GM19023 (cell line): Measurements from ENCODE around the gene WDR82.

Source experiments
- ATAC-seq: cut with Tn5 transposase; IDR thresholded peaks from one replicate; pipeline ENCODE4 v1.9.1; 2021; ENCODE audit warnings: mild to moderate bottlenecking, moderate library complexity; ENCODE audit not compliant: unreplicated experiment

Gene WDR82

DNA sequence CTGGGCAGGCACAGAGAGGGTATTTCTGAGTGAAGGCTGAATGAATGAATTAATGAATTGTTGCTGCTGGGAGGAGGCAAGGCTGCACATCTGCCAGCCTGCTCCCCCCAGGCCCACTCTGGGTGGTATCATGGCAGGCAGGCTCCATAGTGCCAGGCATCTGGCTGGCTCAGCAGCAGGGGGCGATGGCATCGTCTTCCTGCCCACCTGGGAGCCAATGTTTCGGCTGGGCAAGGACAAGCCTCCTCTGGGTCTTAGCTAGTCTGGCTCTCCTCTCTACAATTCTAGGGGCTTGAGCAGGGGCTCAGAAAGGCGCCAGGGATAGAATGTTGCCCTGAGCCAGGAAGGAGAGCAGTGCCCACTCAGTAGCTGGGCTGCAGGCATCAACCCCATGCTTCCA lies 51.3 kb downstream of the WDR82 start:
- ATAC-seq: no peak

DNA sequence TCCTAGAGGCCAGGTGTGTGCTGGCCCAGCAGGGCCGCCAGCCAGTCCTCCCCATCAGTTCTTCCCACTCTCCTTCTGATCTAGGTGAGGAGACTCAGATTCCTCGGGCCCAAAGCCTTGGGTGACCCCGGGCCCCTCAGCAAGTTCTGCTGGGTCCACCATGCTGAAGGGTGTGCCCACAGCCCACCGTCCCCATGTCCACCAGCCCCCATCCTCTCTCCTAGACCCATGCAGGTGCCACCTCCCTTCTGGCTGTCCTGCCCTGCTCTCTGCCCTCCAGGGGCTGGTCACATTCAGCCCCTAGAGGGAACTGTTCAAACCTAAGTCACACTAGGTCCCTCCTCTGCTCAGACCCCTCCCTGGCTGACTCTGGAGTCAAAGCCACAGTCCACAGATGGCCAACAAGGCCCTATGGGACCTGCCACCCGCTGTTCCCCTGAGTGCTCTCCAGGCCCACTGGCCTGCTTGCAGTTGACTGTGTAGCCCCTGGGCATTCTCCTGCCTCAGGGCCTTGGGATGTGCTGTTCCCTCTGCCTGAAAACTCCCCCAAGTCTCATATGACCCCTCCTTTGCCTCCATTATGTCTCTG lies 52.1 kb downstream of the WDR82 start:
- ATAC-seq: peak; percentile 20

GRCh38 chr3:52225452-52226228 lies 52.8 kb downstream of the WDR82 start, which contains the start of gene TLR9:
TLR9 (minus strand) TSS chr3:52225645; CDS start chr3:52225529, 116 bp downstream.
- peak; percentile 75 for ATAC-seq

DNA sequence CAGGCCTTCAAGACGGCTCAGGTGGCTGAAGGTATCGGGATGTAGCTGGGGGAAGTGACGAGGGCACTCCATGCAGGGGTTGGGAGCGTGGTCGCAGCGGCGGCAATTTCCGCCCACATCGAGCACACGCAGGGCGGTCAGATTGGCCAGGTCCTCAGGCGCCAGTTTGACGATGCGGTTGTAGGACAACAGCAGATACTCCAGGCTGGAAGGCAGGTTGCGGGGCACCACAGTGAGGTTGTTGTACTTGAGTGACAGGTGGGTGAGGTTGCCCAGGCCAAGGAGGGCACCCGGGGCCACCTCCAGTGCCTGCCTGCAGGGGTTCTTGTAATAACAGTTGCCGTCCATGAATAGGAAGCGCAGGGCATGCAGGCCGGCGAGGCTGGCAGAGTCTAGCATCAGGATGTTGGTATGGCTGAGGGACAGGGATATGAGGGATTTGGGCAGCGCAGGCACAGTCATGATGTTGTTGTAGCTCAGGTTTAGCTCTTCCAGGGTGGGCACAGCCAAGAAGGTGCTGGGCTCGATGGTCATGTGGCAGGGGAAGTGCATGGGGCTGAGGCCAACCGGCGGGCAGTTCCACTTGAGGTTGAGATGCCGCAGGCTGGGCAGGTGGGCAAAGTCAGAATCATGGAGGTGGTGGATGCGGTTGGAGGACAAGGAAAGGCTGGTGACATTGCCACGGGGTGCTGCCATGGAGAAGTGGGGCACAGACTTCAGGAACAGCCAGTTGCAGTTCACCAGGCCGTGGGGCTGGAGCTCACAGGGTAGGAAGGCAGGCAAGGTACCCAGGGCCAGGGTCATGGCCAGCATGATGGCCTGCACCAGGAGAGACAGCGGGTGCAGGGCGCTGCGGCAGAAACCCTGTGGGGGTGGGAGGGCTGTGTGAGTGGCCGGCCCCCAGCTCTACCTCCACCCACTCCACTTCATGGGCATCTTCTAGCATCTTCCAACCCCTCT lies 54.7 kb downstream of the WDR82 start:
- ATAC-seq: no peak

GRCh38 chr3:52222319-52223221 lies 55.9 kb downstream of the WDR82 start:
- ATAC-seq: no peak

DNA sequence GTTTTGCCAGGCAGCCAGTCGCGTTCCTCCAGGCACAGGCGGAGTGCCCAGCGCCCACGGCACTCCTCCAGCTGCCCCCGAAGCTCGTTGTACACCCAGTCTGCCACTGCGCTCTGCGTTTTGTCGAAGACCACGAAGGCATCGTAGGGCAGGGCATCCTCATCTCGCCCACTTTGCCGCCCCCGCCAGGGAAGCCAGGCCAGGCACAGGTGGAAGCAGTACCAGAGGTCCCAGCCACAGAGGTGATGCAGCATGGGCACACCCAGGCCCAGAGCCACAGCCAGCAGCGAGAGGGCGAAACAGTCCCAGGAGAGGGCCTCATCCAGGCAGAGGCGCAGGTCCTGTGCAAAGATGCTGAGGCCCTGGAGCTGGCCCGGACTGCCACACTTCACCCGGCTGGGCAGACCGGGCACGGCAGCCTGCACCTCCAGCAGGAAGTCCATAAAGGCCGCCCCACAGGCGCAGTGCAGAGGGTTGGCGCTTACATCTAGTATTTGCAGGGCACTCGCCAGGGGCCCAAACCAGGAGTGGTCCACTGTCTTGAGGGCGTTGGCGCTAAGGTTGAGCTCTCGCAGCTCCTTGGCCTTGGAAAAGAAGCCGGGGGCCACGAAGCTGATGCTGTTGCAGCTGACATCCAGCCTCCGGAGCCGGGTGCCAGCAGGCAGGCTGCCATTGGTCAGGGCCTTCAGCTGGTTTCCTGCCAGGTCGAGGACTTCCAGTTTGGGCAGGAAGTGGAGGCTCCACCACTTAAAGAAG lies 56.7 kb downstream of the WDR82 start:
- no peak for ATAC-seq

- no peak for ATAC-seq
These were observed 57.3 kb downstream of the WDR82 start for GRCh38 chr3:52221141-52221562.

- ATAC-seq: peak; percentile 58
These were observed 57.9 kb downstream of the WDR82 start for GRCh38 chr3:52220380-52221026.

DNA sequence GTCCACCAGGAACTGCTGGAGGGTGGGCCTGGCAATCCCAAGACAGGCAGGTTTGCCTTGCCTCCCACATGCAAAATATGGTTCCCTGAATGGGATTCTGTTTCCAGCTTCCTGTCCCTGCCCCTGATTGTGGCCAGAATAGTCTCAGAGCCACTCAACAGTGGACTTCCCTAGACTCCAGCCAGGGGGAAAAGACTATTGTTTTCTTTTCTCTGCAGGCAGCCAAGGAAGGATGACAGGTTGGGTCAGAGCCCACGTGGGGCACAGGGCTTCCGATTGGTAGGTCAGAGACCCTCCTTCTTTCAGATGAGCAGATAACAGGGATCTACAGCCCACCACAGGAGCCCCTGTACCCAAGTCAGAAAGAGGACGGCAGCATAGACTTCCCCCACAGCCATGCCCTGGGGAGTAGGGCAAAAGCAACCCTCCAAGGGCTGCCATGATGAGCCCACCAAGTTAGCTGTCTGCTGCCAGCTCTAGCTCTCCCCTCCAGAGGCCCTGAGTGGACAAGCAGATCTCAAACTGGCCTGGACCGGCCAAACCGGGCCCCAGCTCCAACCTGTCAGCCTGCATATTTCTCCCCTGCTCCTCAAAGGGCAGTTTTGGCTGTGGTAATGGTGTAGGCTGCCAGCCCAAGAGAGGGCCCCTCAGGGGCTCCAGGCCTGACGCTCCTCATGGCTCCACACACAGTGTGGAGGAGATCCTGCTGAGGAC lies 59.4 kb downstream of the WDR82 start:
- ATAC-seq: no peak

DNA sequence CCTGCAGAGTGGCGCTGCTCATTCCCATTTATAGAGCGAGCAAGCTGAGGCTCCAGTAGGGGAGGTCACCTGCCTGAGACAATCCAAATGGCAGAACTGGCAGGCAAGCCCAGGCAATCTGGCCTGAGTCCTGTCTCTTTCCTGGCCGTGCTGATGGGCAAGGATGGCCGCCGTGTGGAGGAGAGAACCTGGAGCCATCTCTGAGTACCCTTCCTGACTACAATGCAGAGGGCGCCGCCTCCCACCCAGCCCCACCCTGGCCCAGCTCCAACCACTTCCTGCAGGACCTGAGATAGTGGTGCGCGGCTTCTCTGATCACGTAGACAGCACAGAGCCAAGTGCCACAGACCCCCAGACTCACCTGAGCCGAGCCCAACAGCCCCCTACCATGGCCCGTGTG lies 60.0 kb downstream of the WDR82 start:
- ATAC-seq: no peak

DNA sequence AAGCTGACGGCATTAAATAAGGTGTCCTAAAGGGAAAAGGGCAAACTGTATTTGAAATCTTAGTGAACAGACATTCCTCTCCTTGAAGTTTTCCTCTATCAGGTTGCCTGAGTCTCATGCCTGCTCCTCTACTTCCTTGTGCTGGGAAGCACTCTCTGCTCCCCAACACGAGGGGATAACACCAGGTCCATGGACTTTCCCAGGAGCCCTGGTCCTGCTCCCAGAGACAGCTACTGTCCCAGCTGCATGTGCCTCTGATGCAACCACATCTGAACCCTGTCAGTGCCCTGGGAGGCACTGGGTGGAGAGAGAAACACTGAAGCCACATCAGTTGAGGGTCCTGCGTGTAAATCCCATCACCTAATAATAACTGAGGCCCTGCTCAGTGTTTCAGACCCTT lies 60.4 kb downstream of the WDR82 start:
- no peak for ATAC-seq

- ATAC-seq: no peak
These were observed 61.0 kb downstream of the WDR82 start for GRCh38 chr3:52217409-52217805.

- ATAC-seq: no peak
These were observed 61.7 kb downstream of the WDR82 start for GRCh38 chr3:52216585-52217408.

DNA sequence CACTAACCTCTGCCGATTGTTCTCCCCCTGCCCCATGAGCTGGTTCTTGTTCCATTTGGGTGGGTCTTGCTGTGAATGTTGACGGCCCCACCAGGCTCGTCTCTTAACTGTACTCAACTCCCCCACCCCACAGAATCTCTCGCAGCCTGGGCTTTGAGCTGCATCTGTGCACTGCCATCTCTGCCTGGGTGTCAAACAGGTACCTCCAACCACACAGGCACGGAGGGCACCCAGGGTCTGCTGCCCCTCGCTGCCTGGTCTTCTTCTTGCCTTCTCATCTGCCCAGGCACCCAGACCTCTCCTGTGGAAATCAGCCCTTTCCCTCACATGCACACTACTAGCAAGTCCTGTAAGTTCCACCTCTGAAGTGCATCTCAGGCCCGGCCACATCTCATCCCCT lies 63.1 kb downstream of the WDR82 start:
- ATAC-seq: no peak

GRCh38 chr3:52213901-52214300 lies 64.5 kb downstream of the WDR82 start:
- ATAC-seq: no peak

DNA sequence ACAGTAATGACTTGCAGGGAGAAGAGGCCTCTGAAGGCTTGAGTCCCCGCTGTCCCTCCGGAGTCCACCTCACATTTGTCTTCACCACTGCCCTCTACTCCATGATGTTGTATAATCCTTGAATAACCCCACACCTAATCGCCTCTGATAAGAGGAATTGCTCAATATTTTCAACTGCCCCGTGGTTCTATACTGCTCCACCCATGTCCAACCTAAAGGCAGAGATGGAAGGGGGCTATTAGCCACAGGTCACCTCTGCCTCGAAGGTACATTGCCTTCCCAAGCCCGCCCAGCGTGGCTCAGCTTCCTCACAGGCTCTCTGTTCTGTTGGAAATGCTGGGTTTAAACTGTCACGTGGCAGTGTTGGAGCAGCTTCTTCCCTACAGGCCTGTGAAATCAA lies 65.4 kb downstream of the WDR82 start:
- ATAC-seq: no peak

- no peak for ATAC-seq
These were observed 67.1 kb downstream of the WDR82 start for GRCh38 chr3:52211268-52211891.
